OCI-M1 (cell line): ENCODE data around the gene EYS.
"Not testable (repeated sequence)": the region's sequence is repeated elsewhere in the genome, so short reads cannot be mapped to it uniquely, and the experiment has no call there.

Experiments
- DNase-seq: peaks from one replicate; lab custom pipeline; 2025; lab: John Stamatoyannopoulos, UW

The EYS gene

GRCh38 chr6:65452333-65452732 lies 254.7 kb downstream of the EYS start:
- no peak for DNase-seq

- DNase-seq, result peak; percentile 76
These were observed 256.6 kb downstream of the EYS start for GRCh38 chr6:65450451-65450850.

DNA sequence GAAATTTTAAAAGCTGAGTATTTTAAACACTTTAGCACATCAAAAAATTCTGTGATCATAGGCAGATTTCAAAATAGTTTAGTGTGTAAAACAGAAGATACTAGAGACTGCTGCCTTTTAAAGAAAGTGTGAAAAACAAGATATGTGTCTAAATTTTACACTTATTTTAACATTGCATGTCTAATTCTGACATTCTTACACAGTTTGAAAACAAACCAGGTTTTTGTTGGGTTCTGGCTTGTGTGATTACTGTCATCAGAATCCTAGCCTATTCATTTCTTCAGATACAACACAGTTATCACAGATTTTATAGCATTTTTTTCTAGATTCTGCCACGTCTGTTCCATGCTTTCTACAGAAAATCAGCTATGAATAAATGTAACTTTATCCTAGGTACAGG lies 257.1 kb downstream of the EYS start:
- DNase-seq, result no peak

- DNase-seq, result no peak
These were observed 258.2 kb downstream of the EYS start for GRCh38 chr6:65448866-65449265.

DNA sequence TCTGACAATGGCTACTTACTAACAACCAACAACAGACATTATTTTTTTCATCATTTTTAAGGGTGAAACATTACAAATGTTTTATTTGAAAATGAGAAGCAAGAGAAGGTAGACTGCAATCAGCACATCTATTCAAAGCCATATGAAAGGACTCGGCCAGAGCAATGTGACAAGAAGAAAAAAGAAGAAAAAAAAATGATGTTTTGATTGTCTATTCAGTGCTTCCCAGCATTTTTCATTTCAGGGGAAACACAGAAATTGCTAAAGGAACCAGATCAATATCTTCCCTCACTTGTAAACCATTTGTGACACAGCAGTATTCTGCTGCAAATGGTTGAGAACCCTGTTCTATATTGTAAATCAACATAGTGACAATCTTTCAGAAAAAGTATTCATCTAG lies 270.7 kb downstream of the EYS start:
- no peak for DNase-seq

GRCh38 chr6:65416621-65417020 lies 290.4 kb downstream of the EYS start:
- DNase-seq, result no peak

GRCh38 chr6:65410309-65410708 lies 296.7 kb downstream of the EYS start:
- DNase-seq, result no peak

DNA sequence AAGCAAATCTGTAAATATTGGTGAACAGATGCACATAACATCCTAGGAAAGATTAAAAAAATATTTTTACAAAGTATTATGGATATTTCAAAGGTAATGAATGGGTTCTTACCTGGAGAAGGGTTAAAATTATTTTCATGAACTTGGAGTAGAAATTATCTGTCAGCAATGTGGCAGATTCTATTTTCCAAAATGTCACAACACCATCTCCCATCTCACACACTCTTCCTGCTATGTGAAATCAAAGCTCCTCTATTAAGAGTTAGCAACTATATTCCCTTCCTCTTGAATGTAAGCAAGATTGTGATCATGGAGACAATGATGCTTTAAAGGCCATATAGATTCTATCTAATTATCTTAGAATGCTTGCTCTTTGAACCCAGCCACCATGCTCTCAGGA lies 304.5 kb downstream of the EYS start:
- DNase-seq, result no peak

- peak; percentile 27 for DNase-seq
These were observed 307.5 kb downstream of the EYS start for GRCh38 chr6:65399355-65400084.

GRCh38 chr6:65398851-65399250 lies 308.2 kb downstream of the EYS start:
- no peak for DNase-seq

GRCh38 chr6:65350530-65350929 lies 356.5 kb downstream of the EYS start:
- DNase-seq, result no peak

GRCh38 chr6:65302655-65303054 lies 404.4 kb downstream of the EYS start:
- DNase-seq, result not testable (repeated sequence)

DNA sequence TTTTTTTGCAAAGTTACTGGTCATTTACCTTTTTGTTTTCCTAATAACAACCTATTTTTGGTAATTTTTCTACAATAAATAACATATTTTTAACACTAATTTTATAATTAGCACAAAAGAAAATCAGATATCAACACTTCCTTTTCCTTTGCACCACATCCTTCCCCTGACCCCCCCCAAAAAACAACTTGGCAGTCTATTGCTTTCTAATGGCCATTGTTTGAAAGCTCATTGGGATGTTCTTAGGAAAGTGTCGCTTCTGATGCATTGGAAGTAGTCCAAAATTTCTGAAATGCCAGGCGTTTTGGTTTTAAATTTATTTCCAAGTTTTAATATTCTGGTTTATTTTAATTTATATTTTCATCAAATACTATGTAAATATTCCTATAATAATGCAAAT lies 407.8 kb downstream of the EYS start:
- DNase-seq, result no peak

- no peak for DNase-seq
These were observed 411.2 kb downstream of the EYS start for GRCh38 chr6:65295812-65296211.

DNA sequence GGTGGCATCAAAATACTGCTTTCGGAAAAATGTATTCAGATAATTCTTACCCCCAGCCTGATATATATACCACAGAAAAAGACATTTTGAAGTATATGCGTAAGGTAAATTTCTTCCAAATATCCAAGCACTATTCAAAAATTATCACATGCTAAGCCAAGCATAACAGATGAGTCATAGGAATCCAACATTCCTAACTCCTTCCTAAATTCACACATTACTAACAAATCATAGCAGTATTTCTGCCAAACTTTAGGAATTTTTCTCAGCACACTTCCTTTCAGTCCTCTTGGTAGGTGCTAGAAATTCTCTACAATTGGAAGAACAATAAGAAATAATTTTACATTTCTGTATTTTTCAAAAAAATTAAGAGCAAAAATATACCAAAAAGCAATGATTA lies 417.5 kb downstream of the EYS start:
- DNase-seq, result no peak

DNA sequence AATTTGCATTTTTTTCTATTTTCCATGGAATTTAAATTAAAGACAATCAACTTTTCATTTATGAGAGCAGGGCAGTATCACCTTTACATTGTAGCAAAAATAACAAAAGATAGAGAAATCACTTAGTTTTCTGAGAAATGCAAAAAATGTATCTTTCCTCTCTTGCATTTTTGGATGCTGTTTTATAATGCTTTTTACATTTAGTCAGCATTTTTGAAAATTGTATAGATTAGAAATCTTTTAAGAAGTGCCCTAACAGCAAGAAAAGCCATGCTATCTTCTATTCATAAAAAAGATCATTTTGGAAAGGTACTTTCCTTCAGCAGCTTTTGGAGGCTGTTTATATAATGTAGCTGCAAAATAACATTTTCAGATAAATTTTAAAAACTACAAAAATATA lies 421.8 kb downstream of the EYS start:
- no peak for DNase-seq

- DNase-seq, result no peak
These were observed 427.0 kb downstream of the EYS start for GRCh38 chr6:65280060-65280459.

- no peak for DNase-seq
These were observed 444.8 kb downstream of the EYS start for GRCh38 chr6:65262241-65262640.

DNA sequence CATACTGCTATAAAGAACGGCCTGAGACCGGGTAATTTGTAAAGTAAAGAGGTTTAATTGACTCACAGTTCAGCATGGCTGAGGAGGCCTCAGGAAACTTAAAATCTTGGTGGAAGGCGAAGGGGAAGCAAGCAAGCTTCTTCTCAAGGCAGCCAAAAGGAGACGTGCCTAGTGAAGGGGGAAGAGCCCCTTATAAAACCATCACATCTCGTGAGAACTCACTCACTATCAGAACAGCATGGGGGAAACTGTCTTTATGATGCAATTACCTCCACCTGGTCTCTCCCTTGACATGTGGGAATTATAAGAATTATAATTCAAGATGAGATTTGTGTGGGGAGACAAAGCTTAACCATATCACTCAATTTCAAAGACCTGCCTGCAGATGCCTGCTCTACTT lies 447.0 kb downstream of the EYS start:
- DNase-seq, result no peak

- peak; percentile 90 for DNase-seq
These were observed 448.0 kb downstream of the EYS start for GRCh38 chr6:65259059-65259458.

GRCh38 chr6:65253041-65253440 lies 454.0 kb downstream of the EYS start:
- DNase-seq, result no peak

DNA sequence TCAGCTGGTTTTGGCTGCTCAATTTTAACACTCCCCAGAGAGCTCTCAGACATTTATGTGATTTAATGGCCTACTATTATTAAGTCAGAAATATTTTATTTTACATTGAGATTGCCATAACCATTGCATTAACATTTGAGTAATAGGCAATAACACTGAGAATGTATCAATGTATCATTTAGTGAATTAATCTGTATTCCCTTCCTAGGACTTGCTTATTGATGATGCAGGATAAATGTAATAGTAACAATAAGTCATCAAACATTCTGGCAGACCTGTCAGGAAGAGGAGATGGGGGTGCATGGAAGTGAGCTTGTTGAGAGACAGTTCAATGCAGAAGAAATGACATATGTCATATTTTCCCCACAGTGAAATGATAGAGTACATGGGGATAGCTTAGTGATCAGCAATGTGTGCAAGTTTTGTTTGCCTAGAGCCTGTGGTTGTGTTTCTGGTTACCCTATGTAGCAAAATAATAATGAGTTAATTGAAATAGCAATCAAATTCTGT lies 458.9 kb downstream of the EYS start:
- DNase-seq, result no peak

GRCh38 chr6:65231616-65232015 lies 475.4 kb downstream of the EYS start:
- no peak for DNase-seq

- no peak for DNase-seq
These were observed 477.2 kb downstream of the EYS start for GRCh38 chr6:65229825-65230224.
